ENCODE measurements around the gene KREMEN2. TPM values are rescaled to one million over a fixed set of nuclear protein-coding genes. Genes with fewer than 3 reads are reported as not detected.

KREMEN2 gene
- total and polyA plus RNA-seq, 2 of the 13 experiments (the other 11 are each of a cell fraction or from before 2014, with no cell fraction given): 0.48 to 1.2 TPM

DNA sequence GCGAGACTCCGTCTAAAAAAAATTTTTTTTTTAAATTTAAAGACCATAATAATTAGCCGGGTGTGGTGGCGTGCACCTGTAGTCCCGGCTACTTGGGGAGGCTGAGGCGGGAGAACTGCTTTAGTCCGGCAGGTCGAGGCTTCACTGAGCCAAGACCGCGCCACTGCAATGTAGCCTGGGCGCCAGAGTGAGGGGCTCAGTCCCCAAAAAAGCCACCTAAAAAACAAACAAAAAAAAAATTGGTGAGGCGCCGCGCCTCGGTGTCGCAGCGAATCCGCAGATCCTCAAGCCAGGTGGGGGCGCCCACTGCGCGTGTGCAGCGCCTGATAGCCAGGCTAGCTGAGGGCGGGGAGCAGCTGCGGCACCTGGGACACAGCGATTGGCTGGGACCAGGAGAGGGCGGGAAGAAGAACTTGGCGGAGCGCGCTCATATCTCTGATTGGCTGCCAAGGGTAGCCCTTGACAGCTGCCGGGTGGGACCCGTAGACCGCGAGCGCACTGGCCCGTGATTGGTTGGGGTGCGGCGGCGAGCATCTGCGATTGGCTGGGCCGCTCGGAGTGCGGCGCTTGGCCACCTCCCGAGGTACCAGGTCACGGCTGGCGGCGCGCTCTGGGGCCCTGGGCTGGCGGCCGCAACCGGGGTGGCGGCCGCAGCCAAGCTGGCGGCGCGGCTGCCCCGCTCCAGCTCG is 39.7 kb downstream of the KREMEN2 start (continued):
- TF ChIP-seq, protein P1, sequence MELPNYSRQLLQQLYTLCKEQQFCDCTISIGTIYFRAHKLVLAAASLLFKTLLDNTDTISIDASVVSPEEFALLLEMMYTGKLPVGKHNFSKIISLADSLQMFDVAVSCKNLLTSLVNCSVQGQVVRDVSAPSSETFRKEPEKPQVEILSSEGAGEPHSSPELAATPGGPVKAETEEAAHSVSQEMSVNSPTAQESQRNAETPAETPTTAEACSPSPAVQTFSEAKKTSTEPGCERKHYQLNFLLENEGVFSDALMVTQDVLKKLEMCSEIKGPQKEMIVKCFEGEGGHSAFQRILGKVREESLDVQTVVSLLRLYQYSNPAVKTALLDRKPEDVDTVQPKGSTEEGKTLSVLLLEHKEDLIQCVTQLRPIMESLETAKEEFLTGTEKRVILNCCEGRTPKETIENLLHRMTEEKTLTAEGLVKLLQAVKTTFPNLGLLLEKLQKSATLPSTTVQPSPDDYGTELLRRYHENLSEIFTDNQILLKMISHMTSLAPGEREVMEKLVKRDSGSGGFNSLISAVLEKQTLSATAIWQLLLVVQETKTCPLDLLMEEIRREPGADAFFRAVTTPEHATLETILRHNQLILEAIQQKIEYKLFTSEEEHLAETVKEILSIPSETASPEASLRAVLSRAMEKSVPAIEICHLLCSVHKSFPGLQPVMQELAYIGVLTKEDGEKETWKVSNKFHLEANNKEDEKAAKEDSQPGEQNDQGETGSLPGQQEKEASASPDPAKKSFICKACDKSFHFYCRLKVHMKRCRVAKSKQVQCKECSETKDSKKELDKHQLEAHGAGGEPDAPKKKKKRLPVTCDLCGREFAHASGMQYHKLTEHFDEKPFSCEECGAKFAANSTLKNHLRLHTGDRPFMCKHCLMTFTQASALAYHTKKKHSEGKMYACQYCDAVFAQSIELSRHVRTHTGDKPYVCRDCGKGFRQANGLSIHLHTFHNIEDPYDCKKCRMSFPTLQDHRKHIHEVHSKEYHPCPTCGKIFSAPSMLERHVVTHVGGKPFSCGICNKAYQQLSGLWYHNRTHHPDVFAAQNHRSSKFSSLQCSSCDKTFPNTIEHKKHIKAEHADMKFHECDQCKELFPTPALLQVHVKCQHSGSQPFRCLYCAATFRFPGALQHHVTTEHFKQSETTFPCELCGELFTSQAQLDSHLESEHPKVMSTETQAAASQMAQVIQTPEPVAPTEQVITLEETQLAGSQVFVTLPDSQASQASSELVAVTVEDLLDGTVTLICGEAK (IDR thresholded peaks at IDR 0.05): no peak
- TF ChIP-seq, protein P1 (CRISPR knock-in tag; IDR thresholded peaks at IDR 0.05): no peak
- TF ChIP-seq, protein P2, sequence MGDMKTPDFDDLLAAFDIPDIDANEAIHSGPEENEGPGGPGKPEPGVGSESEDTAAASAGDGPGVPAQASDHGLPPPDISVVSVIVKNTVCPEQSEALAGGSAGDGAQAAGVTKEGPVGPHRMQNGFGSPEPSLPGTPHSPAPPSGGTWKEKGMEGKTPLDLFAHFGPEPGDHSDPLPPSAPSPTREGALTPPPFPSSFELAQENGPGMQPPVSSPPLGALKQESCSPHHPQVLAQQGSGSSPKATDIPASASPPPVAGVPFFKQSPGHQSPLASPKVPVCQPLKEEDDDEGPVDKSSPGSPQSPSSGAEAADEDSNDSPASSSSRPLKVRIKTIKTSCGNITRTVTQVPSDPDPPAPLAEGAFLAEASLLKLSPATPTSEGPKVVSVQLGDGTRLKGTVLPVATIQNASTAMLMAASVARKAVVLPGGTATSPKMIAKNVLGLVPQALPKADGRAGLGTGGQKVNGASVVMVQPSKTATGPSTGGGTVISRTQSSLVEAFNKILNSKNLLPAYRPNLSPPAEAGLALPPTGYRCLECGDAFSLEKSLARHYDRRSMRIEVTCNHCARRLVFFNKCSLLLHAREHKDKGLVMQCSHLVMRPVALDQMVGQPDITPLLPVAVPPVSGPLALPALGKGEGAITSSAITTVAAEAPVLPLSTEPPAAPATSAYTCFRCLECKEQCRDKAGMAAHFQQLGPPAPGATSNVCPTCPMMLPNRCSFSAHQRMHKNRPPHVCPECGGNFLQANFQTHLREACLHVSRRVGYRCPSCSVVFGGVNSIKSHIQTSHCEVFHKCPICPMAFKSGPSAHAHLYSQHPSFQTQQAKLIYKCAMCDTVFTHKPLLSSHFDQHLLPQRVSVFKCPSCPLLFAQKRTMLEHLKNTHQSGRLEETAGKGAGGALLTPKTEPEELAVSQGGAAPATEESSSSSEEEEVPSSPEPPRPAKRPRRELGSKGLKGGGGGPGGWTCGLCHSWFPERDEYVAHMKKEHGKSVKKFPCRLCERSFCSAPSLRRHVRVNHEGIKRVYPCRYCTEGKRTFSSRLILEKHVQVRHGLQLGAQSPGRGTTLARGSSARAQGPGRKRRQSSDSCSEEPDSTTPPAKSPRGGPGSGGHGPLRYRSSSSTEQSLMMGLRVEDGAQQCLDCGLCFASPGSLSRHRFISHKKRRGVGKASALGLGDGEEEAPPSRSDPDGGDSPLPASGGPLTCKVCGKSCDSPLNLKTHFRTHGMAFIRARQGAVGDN (CRISPR knock-in tag; IDR thresholded peaks at IDR 0.05): peak; percentile 80
- peak; percentile 39; the same call in 1 of the 2 replicates for TF ChIP-seq KAT8 (CRISPR knock-in tag; IDR thresholded peaks at IDR 0.05)
- TF ChIP-seq, protein P3, sequence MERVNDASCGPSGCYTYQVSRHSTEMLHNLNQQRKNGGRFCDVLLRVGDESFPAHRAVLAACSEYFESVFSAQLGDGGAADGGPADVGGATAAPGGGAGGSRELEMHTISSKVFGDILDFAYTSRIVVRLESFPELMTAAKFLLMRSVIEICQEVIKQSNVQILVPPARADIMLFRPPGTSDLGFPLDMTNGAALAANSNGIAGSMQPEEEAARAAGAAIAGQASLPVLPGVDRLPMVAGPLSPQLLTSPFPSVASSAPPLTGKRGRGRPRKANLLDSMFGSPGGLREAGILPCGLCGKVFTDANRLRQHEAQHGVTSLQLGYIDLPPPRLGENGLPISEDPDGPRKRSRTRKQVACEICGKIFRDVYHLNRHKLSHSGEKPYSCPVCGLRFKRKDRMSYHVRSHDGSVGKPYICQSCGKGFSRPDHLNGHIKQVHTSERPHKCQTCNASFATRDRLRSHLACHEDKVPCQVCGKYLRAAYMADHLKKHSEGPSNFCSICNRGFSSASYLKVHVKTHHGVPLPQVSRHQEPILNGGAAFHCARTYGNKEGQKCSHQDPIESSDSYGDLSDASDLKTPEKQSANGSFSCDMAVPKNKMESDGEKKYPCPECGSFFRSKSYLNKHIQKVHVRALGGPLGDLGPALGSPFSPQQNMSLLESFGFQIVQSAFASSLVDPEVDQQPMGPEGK (CRISPR knock-in tag; IDR thresholded peaks at IDR 0.05): peak; percentile 50; the same call in 1 of the 2 replicates
- peak; percentile 72 for TF ChIP-seq ZNF143 (CRISPR knock-in tag; IDR thresholded peaks at IDR 0.05)
- peak; percentile 71 for TF ChIP-seq TBX2 (CRISPR knock-in tag; IDR thresholded peaks at IDR 0.05; ENCODE audit: borderline replicate concordance)
- TF ChIP-seq CREM (IDR thresholded peaks at IDR 0.05): peak; percentile 49
- no peak for TF ChIP-seq CREM (CRISPR knock-in tag; IDR thresholded peaks at IDR 0.05)
- TF ChIP-seq, protein P4, sequence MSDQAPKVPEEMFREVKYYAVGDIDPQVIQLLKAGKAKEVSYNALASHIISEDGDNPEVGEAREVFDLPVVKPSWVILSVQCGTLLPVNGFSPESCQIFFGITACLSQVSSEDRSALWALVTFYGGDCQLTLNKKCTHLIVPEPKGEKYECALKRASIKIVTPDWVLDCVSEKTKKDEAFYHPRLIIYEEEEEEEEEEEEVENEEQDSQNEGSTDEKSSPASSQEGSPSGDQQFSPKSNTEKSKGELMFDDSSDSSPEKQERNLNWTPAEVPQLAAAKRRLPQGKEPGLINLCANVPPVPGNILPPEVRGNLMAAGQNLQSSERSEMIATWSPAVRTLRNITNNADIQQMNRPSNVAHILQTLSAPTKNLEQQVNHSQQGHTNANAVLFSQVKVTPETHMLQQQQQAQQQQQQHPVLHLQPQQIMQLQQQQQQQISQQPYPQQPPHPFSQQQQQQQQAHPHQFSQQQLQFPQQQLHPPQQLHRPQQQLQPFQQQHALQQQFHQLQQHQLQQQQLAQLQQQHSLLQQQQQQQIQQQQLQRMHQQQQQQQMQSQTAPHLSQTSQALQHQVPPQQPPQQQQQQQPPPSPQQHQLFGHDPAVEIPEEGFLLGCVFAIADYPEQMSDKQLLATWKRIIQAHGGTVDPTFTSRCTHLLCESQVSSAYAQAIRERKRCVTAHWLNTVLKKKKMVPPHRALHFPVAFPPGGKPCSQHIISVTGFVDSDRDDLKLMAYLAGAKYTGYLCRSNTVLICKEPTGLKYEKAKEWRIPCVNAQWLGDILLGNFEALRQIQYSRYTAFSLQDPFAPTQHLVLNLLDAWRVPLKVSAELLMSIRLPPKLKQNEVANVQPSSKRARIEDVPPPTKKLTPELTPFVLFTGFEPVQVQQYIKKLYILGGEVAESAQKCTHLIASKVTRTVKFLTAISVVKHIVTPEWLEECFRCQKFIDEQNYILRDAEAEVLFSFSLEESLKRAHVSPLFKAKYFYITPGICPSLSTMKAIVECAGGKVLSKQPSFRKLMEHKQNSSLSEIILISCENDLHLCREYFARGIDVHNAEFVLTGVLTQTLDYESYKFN (CRISPR knock-in tag; conservative IDR thresholded peaks at IDR 0.05): peak; percentile 39

Measured in HepG2 (cell line).